Transverse colon (tissue), 4 donors: ENCODE data around the gene PMF1.

Source experiments
- EP300 ChIP-seq: sonication (generic); formaldehyde crosslinking; IDR thresholded peaks from one replicate; pipeline ENCODE4 v1.6.1; 2017; ENCODE audit warnings: antibody characterized with exemption, low read depth
- POLR2A ChIP-seq: fragments of 450-650 bp; IDR thresholded peaks from one replicate; pipeline ENCODE4 v1.6.1; 2016; ENCODE audit warnings: antibody characterized with exemption, mild to moderate bottlenecking, moderate library complexity
- POLR2AphosphoS5 ChIP-seq, 3 donors: sonication (generic); formaldehyde crosslinking; IDR thresholded peaks; one replicate each; pipeline ENCODE4 v1.6.1; 2016; ENCODE audit warnings: antibody characterized with exemption in 3 of 3
- TF ChIP-seq, protein P1 (sequence below), 5 experiments: fragments of 200-600 bp in 3 of 5; fragments of 450-650 bp in 2 of 5; sonication (generic) in 3 of 5; IDR thresholded peaks; 1 replicate in 2 of 5; 2 replicates in 3 of 5; pipeline ENCODE4 v1.5.1; 2016 to 2017; ENCODE audit warnings: antibody characterized with exemption in 5 of 5, inconsistent platforms in 3 of 5, mild to moderate bottlenecking in 2 of 5, moderate library complexity in 1 of 5

DNA sequence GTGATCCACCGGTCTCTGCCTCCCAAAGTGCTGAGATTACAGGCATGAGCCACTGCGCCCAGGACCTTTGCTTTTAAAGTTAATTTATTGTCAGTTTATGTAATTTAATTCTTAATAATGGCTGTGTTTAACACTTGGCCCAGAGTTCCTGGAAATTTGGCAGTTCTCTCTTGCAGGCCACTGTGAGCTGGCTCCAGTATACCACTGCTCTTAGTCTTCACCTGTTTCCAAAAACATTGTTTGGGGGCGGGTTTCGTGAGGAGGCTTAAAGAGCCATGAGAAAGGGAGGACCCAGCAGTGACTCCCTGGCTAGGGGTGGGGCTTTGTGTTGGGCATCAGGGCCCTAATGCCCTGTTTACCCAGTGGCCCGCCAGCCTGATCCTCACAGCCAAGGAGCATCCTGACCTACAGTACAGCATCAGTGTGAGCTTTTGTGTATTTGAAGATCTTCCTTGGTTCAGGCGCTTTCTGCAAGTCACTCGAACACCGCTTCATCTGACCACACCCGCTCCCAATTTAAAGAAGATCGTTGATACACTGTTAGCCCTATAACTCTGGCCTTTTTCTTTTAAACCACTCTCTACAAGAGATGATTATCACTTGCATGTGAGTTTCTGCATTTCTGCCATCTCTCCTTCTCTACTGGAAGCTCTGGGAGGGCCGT lies 17.1 kb downstream of the PMF1 start:
- TF ChIP-seq, protein P1, sequence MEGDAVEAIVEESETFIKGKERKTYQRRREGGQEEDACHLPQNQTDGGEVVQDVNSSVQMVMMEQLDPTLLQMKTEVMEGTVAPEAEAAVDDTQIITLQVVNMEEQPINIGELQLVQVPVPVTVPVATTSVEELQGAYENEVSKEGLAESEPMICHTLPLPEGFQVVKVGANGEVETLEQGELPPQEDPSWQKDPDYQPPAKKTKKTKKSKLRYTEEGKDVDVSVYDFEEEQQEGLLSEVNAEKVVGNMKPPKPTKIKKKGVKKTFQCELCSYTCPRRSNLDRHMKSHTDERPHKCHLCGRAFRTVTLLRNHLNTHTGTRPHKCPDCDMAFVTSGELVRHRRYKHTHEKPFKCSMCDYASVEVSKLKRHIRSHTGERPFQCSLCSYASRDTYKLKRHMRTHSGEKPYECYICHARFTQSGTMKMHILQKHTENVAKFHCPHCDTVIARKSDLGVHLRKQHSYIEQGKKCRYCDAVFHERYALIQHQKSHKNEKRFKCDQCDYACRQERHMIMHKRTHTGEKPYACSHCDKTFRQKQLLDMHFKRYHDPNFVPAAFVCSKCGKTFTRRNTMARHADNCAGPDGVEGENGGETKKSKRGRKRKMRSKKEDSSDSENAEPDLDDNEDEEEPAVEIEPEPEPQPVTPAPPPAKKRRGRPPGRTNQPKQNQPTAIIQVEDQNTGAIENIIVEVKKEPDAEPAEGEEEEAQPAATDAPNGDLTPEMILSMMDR (IDR thresholded peaks at IDR 0.05) = no peak
- TF ChIP-seq POLR2A (no peak), EP300 (no peak), POLR2AphosphoS5 (IDR thresholded peaks at IDR 0.05) (no peak)
